HL-60 (cell line): ENCODE data around the gene SNX30.

Experiments used
- DNase-seq, 2 experiments: peaks; one replicate each; pipeline ENCODE4 v3.0.0-alpha.2; 2010 to 2020; ENCODE audit warnings: low read depth in 1 of 2, low spot score in 1 of 2
- H3K27ac ChIP-seq: fragments of 250-450 bp; sonication (Bioruptor Pico); replicated peaks from 2 replicates; pipeline ENCODE4 v1.5.1; 2020; ENCODE audit warnings: mild to moderate bottlenecking, moderate library complexity
- H3K27me3 ChIP-seq: fragments of 250-450 bp; sonication (Bioruptor Pico); 2 replicates; pipeline ENCODE4 v1.5.1; 2021; ENCODE audit warnings: mild to moderate bottlenecking, moderate library complexity; ENCODE audit not compliant: insufficient read depth, poor library complexity, severe bottlenecking
- H3K4me3 ChIP-seq: replicated peaks from 2 replicates; pipeline ENCODE4 v1.5.1; 2011; ENCODE audit warnings: mild to moderate bottlenecking, control low read depth, low read length; ENCODE audit not compliant: insufficient read depth
- CTCF ChIP-seq: IDR thresholded peaks from one replicate; pipeline ENCODE4 v1.5.1; 2011; ENCODE audit warnings: low read length, control low read depth, inconsistent platforms; ENCODE audit not compliant: insufficient read depth
- GABPA ChIP-seq: IDR thresholded peaks from 2 replicates; pipeline ENCODE4 v1.6.1; 2012; ENCODE audit warnings: low read depth
- POLR2AphosphoS5 ChIP-seq: IDR thresholded peaks from 2 replicates; pipeline ENCODE4 v1.6.1; 2012; ENCODE audit warnings: low read depth
- REST ChIP-seq: IDR thresholded peaks from 2 replicates; pipeline ENCODE4 v1.6.1; 2012; ENCODE audit warnings: low read depth; ENCODE audit not compliant: insufficient replicate concordance
- SPI1 ChIP-seq: IDR thresholded peaks from 2 replicates; pipeline ENCODE4 v1.6.1; 2012; ENCODE audit warnings: low read depth, mild to moderate bottlenecking, borderline replicate concordance

SNX30 gene

GRCh38 chr9:112754578-112754977 lies 4.0 kb downstream of the SNX30 start:
- TF ChIP-seq CTCF, result no peak
- no peak for TF ChIP-seq POLR2AphosphoS5
- no peak for TF ChIP-seq SPI1
- TF ChIP-seq REST, result no peak
- no peak for TF ChIP-seq GABPA
- Histone ChIP-seq H3K4me3 (no peak overlapping the region), H3K27me3 (no peaks in the 10 kb centered on the region), H3K27ac (no peak overlapping the region)
- DNase-seq, result no peak

- H3K27ac ChIP-seq, result no peak overlapping the region
- TF ChIP-seq SPI1 (peak; percentile 82), CTCF (no peak)
- peak in 1 of 2 experiments; percentile 65 for DNase-seq
Observed at GRCh38 chr9:112755016-112755427, 4.5 kb downstream of the SNX30 start.

GRCh38 chr9:112755675-112756074 lies 5.1 kb downstream of the SNX30 start:
- TF ChIP-seq CTCF, result no peak
- TF ChIP-seq POLR2AphosphoS5, result no peak
- no peak for TF ChIP-seq SPI1
- TF ChIP-seq REST, result no peak
- TF ChIP-seq GABPA, result no peak
- no peak for DNase-seq
- Histone ChIP-seq H3K4me3 (no peak overlapping the region), H3K27me3 (no peaks in the 10 kb centered on the region), H3K27ac (no peak overlapping the region)

More at GRCh38 chr9:112755016-112755427, 4.5 kb downstream of the SNX30 start:
- H3K4me3 ChIP-seq, result no peak overlapping the region
- H3K27me3 ChIP-seq, result no peaks in the 10 kb centered on the region

- Histone ChIP-seq H3K27ac (no peak overlapping the region), H3K4me3 (no peak overlapping the region), H3K27me3 (no peaks in the 10 kb centered on the region)
- no peak for DNase-seq
- TF ChIP-seq POLR2AphosphoS5, result no peak
- TF ChIP-seq REST, result no peak
- TF ChIP-seq GABPA, result no peak
- no peak for TF ChIP-seq CTCF
- no peak for TF ChIP-seq SPI1
Observed at GRCh38 chr9:112757282-112757883, 6.8 kb downstream of the SNX30 start.
